Ovary (tissue), 3 donors: Measurements from ENCODE around the gene MYRF.
A peak's percentile ranks its signal among the peaks of the same experiment; 100 is the strongest.

Source experiments
- CTCF ChIP-seq, 3 donors: fragments of 450-650 bp in 2 of 3; fragments of 200-600 bp in 1 of 3; IDR thresholded peaks; one replicate each; pipeline versions ENCODE4 v1.5.1 to v1.8.0; 2016 to 2022; ENCODE audit warnings: antibody characterized with exemption in 3 of 3, mild to moderate bottlenecking in 1 of 3
- EP300 ChIP-seq: sonication (generic); formaldehyde crosslinking; IDR thresholded peaks from one replicate; pipeline ENCODE4 v1.6.1; 2017; ENCODE audit warnings: antibody characterized with exemption
- POLR2A ChIP-seq: fragments of 450-650 bp; IDR thresholded peaks from one replicate; pipeline ENCODE4 v1.6.1; 2017; ENCODE audit warnings: antibody characterized with exemption, mild to moderate bottlenecking, moderate library complexity
- donor health status: DM: no; HTN: no; CAD: no.

GRCh38 chr11:61733120-61733978 is 19.1 kb upstream of the MYRF start:
- peak; percentile 95 to 98 (median 97) for TF ChIP-seq CTCF (IDR thresholded peaks at IDR 0.05)
- TF ChIP-seq EP300, result no peak
- peak; percentile 8 for TF ChIP-seq POLR2A
